HT1080 (cell line): ENCODE results near the gene TSACC. TPM values are rescaled to one million over a fixed set of nuclear protein-coding genes. Genes with fewer than 3 reads are reported as not detected.
A peak's percentile ranks its signal among the peaks of the same experiment; 100 is the strongest.

Experiments
- DNase-seq: peaks from one replicate; pipeline ENCODE4 v3.0.0-alpha.2; 2015; ENCODE audit warnings: low read depth
- total RNA-seq: library from RNA; depleted of rRNA; stranded (reverse); fragments of >200 nt; shearing (Covaris generic); gene quantifications from 2 replicates; pipeline ENCODE4 v1.2.3, GENCODE V29; 2014

The TSACC gene
- total RNA-seq, 1 experiment from 2014 or later: 0.87 TPM

DNA sequence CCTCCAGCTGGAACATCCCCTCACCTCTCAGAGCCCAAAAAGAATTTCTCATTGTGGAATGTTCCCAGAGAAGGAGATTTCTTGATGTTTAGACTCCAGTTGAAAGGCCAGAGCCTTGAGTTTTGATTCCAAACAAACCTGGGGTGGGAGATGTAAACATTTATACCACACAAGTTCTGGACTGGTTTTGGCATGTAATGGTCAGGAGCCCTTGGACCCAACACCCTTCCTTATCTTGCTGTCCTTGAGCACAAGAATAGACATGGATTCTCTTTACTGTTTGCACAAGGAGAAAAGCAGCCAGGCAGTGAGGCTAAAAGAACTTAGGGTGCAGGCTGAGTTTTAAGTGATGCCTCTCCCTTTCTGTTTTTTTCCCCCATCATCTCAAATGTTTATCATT, 35.2 kb downstream of the TSACC start:
- no peak for DNase-seq

- peak; percentile 52 for DNase-seq
Observed at GRCh38 chr1:156376146-156376545, 37.8 kb downstream of the TSACC start.

DNA sequence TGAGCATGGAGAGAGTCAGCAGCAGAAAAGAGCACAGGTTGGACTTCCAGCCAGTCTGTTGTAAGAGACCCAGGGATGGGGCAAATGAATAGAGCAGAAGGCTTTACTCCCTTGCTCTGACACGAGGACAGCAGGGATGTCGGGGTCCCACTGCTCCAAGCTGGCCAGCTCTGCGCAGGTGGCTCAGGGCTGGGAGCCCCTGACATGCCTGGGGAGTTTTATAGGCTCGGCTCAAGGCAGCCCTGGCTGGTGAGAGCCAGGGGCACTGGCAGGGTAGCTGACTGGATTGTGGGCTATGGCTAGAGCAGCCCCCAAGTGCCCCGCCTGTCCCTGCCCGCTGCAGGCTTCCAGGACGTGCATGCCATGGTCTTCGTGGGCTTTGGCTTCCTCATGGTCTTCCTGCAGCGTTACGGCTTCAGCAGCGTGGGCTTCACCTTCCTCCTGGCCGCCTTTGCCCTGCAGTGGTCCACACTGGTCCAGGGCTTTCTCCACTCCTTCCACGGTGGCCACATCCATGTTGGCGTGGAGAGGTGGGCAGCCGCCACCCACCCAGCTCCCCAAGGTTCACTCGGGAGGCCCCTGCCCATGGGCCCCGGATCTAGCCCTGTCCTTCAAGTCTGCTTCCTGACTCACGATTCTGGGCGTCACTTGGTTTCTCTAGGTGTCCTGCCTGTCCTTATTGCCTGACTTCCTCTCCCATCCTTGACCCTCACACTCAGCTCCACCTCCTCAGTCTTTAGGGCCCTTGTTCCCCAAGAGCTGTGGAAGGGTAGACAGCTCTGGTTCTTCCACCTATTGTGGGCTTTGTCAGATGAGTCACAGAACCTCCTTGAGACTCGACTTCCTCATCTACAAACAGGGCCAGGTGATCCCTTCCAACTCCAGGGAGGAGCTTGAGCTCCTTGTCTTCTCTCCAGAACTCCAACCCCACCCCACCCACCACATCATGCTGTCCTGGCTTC, 38.9 kb downstream of the TSACC start:
- DNase-seq: no peak

GRCh38 chr1:156378557-156378956, 40.2 kb downstream of the TSACC start:
- DNase-seq: no peak

- DNase-seq: peak; percentile 42
Observed at GRCh38 chr1:156379420-156380165, 41.3 kb downstream of the TSACC start.

- DNase-seq: no peak
Observed at GRCh38 chr1:156382561-156382960, 44.2 kb downstream of the TSACC start.

DNA sequence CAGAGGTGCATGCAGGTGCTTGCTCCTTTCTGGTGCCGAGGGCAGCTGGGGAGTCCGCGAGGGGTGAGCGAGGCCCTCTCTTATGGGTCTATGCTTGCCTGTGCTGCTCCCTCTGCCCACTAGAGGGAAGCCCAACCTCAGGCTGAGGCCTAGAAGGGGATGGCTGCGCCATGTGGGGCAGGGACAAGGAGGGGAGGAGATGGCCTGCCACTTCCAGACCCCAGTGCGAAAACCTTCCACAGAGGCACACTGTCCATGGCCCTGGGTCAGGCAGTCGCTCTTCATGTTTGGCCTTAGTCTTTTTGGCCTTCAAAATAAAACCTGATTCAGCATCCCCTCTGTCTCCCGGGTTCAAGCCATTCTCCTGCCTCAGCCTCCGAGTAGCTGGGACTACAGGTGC, 44.7 kb downstream of the TSACC start:
- DNase-seq: peak; percentile 46

GRCh38 chr1:156384007-156384406, 45.7 kb downstream of the TSACC start:
- DNase-seq: no peak

DNA sequence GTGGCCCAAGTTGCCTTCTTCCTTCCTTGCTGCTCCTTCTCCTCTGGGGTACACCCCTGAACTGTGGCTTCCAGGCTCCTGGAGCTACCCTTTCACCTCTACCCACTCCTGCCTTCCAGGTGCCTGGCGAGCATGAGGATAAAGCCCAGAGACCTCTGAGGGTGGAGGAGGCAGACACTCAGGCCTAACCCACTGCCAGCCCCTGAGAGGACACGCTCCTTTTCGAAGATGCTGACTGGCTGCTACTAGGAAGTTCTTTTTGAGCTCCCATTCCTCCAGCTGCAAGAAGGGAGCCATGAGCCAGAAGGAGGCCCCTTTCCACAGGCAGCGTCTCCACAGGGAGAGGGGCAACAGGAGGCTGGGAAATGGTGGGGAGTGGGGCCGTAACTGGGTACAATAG, 46.3 kb downstream of the TSACC start:
- no peak for DNase-seq

DNA sequence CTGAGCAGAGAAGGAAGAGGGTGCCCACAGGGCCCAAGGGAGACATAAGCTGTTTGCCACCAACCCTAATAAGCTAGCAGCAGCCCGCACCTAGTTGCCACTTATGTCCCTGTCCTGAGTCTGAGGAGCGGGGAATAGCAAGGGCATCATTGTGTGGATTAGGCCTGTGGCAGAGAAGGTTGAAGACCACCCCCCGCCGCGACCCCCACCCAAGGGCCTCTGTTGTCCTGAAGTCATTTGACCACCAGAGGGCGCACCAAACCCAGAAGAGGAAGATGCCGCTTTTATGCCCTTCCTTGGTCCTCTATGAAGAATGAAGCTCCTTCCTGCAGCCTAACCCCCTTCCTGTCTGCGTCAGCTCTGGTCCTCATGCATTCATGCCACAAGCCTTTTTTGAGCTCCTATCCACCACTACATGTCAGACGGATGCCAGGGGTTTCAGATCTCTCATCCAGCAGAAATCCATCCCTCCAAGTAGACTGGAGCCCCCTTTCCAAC, 47.3 kb downstream of the TSACC start:
- DNase-seq: peak; percentile 71

DNA sequence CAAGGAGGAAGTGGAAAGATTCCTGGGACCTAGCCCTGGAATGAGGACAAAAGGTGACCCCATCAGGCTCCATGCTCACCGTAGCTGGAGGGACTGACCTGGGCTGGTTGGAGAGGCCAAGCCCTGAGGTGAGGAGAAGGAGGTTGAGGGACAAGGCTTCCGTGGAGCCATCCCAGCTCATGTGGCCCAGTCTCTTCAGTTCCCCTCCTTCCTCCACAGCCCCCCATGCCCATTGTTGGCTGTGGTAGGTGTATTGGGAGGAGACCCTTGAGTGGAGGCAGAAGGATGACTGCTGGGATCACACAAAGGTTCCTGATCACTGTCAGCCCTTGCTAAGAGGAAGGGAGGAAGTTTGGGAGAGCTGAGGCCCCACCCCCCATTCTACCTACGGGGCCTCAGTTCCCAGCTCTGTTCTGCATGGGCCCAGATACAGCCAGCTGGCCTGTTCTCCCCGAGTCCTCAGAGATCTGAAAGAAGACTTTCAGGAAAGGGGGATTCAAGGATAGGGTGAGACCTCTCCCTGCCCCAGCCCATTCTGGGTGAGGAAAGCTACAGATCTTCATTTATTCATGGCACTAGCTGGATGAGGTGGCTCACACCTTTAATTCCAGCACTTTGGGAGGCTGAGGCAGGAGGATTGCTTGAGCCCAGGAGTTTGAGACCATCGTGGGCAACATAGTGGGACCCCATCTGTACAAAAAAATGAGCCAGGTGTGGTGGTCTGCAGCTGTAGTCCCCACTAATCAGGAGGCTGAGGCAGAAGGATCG, 48.0 kb downstream of the TSACC start:
- DNase-seq: no peak

DNA sequence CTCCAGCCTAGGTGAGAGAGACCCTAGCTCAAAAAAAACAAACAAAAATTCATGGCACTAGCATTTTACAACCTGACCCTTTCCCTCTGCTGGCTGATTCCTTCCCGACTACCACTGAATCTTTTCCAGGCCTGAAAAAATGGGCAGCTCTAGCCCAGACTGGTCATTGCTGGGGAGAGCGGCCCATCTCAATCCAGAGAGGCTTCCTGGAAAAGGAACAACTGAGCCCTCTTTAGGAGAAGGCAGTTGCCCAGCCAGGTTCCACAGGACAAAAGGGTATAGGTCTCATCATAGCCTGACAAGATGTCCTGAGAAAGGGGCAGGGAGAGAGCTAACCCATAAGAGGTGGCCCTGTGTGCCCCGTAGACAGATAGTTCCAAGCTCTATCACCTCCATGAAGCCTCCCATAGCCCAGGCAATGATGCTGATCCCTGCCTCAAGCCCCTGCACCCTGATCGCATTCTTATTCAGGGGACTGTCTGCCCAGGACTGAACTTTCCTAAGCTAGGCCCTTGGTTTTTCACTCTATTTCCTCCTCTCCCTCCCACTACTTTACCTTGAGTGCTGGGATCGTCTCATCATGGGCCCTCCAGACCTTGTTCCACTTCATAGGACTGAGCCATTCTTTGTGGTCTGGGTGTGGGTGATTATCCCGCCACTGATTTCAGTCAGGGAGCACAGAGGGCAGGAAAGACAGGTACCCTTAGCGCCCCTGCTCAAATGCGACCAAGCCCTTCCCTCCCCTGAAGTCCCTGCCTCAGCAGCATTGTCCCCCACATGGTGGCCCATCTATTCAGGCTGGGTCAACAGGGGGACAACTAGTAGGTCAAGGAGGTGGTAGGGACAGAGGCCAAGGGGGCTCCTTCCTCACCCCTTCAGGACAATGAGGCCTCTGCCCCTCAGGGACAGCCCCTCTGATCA, 48.9 kb downstream of the TSACC start:
- no peak for DNase-seq

GRCh38 chr1:156387870-156388173, 49.5 kb downstream of the TSACC start:
- DNase-seq: no peak

DNA sequence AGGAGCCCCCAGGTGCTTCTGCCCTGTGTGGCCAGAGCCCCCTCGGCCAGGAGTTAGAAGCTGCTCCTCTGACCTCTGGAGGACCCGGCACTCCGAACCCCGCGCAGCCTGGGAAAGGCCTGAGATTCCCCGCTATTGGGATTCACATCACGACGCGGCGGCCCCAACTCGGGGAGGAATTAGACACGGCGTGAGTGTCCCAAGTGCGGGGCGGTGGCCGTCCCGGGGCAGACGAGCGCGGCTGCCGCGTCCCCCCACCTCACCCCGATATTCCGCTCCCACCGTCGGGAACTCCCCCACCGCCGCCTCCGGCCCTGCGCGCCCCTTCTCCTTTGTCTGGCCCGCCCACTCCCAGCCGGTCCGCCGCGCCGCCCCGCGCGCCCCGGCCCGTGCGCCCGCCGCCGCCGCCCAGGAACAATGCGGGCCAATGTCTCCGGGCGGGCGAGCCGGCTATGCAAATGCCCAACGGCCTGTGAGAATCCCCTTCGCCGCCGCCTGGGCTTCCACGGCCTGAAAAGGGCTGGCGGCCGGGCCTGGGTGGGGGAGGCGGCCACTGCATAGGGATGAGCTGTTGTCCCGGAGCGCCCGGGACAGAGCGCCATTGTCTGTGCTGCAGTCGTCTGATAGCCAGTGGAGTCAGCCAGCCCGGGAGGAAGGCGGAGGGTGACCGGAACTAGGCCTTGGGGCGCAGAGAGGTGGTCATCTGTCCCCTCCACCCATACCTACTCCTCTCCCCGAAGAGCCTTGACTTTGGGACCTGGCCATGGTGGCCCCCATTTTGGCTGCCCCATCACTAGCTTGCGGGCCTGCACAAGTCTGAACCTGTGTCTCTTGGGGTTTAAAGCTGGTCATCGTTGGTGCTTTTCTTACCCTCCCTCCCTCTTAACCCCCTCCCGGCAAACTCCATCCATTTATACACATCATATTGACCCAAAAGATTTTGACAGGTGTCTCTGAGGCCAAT, 50.1 kb downstream of the TSACC start:
- no peak for DNase-seq

DNA sequence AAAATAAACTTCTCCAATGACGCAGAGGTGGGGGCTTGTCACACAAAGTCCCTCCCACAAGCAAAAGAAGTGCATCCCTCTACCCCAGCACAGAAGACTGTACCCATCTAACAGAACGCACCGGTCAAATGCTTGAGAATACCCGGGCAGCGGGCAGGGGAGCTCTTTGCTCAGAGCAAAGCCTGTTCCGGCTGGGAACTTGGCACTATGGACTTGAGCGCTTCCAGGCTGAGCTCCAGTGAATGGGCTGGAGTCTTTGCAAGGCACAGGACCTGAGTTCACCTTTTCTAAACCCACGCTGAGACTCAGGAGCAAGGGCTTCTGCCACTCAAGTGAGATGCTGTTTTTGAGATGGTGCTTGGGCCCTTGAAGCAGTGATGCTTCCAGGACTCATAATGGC, 51.0 kb downstream of the TSACC start:
- no peak for DNase-seq

DNA sequence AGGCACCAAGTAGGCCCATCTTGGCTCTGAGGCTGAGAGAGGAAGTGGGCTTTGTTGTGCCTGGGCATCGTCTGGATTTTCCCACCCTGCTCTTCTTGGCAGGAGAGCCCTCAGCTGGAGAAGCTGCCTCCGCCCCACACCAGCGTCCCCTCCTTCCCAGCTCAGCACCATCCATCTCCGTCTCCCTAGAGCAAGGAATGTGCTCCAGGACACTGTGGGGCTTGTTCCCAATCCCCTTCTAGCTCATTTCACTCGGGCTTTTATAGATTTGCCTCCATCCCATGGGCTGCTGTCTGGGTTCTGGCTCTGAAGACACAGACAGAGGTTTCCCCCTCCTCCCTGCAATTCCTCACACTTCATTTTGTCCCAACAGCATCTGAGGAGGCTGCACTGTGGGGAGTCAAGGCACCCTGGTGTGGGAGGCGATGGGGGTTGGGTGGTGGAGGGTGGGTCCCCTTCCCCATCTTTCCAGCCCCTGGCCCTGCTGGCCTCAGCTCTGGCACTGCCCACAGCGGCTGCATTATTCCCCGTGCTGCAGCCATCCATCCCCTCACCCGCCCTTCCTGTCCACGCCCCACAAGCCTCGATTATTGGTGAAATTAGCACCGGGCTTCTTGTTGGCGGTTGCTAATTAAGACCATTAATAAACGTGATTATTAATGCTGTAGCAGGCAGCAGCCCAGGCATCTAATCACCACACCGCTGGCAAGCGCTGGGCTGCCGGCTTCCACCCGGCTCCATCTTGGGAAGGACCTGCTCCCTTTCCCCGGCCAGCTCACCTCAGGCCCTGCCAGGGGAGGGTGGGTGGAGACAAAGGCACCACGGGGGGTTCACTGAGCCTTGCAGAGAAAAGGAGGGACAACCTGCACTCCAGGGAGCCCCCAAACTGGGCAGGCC, 52.4 kb downstream of the TSACC start:
- no peak for DNase-seq

DNA sequence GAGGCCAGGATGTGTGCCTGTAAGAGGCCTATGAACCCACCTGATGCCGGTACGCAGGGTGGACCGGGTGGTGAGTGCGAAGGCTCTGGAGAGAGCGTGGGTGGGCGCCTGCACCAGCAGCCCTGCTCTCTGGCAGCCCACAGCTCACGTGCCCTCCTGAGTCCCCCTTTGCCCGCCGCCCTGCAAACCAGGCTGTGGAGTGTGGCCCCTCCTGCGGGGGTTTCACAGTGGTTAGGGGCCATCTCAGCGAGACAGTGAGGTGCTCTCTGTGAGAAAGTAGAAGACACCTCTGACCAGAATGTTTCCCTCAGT, 53.0 kb downstream of the TSACC start:
- DNase-seq: no peak

- no peak for DNase-seq
Observed at GRCh38 chr1:156391701-156392100, 53.4 kb downstream of the TSACC start.

- no peak for DNase-seq
Observed at GRCh38 chr1:156392452-156392853, 54.1 kb downstream of the TSACC start.
